Measurements from ENCODE around the gene PDF. TPM values are rescaled to one million over a fixed set of nuclear protein-coding genes. Genes with fewer than 3 reads are reported as not detected.
"Not testable (repeated sequence)": the region's sequence is repeated elsewhere in the genome, so short reads cannot be mapped to it uniquely, and the experiment has no call there.

The PDF gene
- total and polyA plus RNA-seq, 2 experiments from 2014 or later = 18.0 to 21.5 TPM

- Histone ChIP-seq H3K9me3 (ENCODE audit: low read depth) (no peaks in the 10 kb centered on the region), H3K79me2 (ENCODE audit: insufficient read depth) (no peaks in the 10 kb centered on the region), H4K20me1 (ENCODE audit: insufficient read depth) (no peaks in the 10 kb centered on the region), H3F3A (ENCODE audit: insufficient read depth) (no peaks in the 10 kb centered on the region), H3K4me1 (ENCODE audit: insufficient read depth) (no peaks in the 10 kb centered on the region), H3K9me2 (ENCODE audit: insufficient read depth) (no peaks in the 10 kb centered on the region), H3K4me2 (ENCODE audit: unreplicated experiment) (no peak overlapping the region), H3K9ac (no peak overlapping the region), H3K27me3 (replicated peaks; ENCODE audit: insufficient read depth) (no peaks in the 10 kb centered on the region), H3K27ac (no peak overlapping the region), H3K4me3 (no peak overlapping the region), H3K36me3 (ENCODE audit: low read depth) (peaks cover 20% of the 10 kb centered on the region), H2AFZ (no peak overlapping the region)
- DNase-seq = no peak
- in situ Hi-C loops (cut with MboI) = no loop called here
- TF ChIP-seq EZH2phosphoT487 (IDR thresholded peaks at IDR 0.05; ENCODE audit: insufficient read depth, low read depth) (no peak), EZH2 (IDR thresholded peaks at IDR 0.05; ENCODE audit: insufficient read depth, poor library complexity, severe bottlenecking) (no peak)
- 95 to 100% methylated on average over 4 of the region's 4 CpGs for WGBS, 2 experiments (ENCODE audit: low coverage in 1 of 2, low lambda C conversion rate in 2 of 2, missing lambda C conversion rate in 2 of 2)
Measured at GRCh38 chr16:69298261-69298660, 32.1 kb downstream of the PDF start.

- H3F3A ChIP-seq (ENCODE audit: insufficient read depth); H3K9ac ChIP-seq; H2AFZ ChIP-seq; H3K27me3 ChIP-seq (replicated peaks; ENCODE audit: insufficient read depth); H3K79me2 ChIP-seq (ENCODE audit: insufficient read depth); H3K4me1 ChIP-seq (ENCODE audit: insufficient read depth); H3K9me3 ChIP-seq (ENCODE audit: low read depth); H3K9me2 ChIP-seq (ENCODE audit: insufficient read depth); DNase-seq; H3K4me3 ChIP-seq; H4K20me1 ChIP-seq (ENCODE audit: insufficient read depth); H3K4me2 ChIP-seq (ENCODE audit: unreplicated experiment); H3K27ac ChIP-seq; in situ Hi-C loops (cut with MboI): not testable (repeated sequence)
- WGBS, 2 experiments (ENCODE audit: low coverage in 1 of 2, low lambda C conversion rate in 2 of 2, missing lambda C conversion rate in 2 of 2) = 96 to 97% methylated on average over 7 of the region's 7 CpGs
- peaks cover 20% of the 10 kb centered on the region for H3K36me3 ChIP-seq (ENCODE audit: low read depth)
Measured at GRCh38 chr16:69296771-69297170, 33.6 kb downstream of the PDF start.

- no peak overlapping the region for H3K27ac ChIP-seq
- in situ Hi-C loops (cut with MboI) = loop anchor here (5.0 kb wide), 1 partner anchor 142 kb away; no protein-coding TSS in a partner anchor
- no peaks in the 10 kb centered on the region for H3K27me3 ChIP-seq (replicated peaks; ENCODE audit: insufficient read depth)
Measured at GRCh38 chr16:69294051-69294450, 36.3 kb downstream of the PDF start.

GRCh38 chr16:69293401-69293800, 37.0 kb downstream of the PDF start:
- Histone ChIP-seq H4K20me1 (ENCODE audit: insufficient read depth) (no peaks in the 10 kb centered on the region), H3K4me2 (ENCODE audit: unreplicated experiment) (no peak overlapping the region), H3K9me2 (ENCODE audit: insufficient read depth) (no peaks in the 10 kb centered on the region), H3K9me3 (ENCODE audit: low read depth) (no peaks in the 10 kb centered on the region), H3K27ac (no peak overlapping the region), H3K79me2 (ENCODE audit: insufficient read depth) (0 out of 2 replicates have a peak, but pooled peaks cover 16% of the 10 kb centered on the region), H2AFZ (no peak overlapping the region), H3K4me1 (ENCODE audit: insufficient read depth) (no peaks in the 10 kb centered on the region), H3F3A (ENCODE audit: insufficient read depth) (no peaks in the 10 kb centered on the region), H3K9ac (no peak overlapping the region), H3K36me3 (ENCODE audit: low read depth) (peaks cover 4% of the 10 kb centered on the region; the same call in 1 of the 2 replicates), H3K27me3 (replicated peaks; ENCODE audit: insufficient read depth) (no peaks in the 10 kb centered on the region), H3K4me3 (no peak overlapping the region)
- in situ Hi-C loops (cut with MboI) = loop anchor here (5.0 kb wide), 1 partner anchor 141 kb away; no protein-coding TSS in a partner anchor
- DNase-seq = no peak
- no peak for TF ChIP-seq EZH2 (IDR thresholded peaks at IDR 0.05; ENCODE audit: insufficient read depth, poor library complexity, severe bottlenecking)
- TF ChIP-seq EZH2phosphoT487 (IDR thresholded peaks at IDR 0.05; ENCODE audit: insufficient read depth, low read depth) = no peak
- WGBS, 2 experiments (ENCODE audit: low coverage in 1 of 2, low lambda C conversion rate in 2 of 2, missing lambda C conversion rate in 2 of 2) = 61 to 70% methylated on average over 3 of the region's 3 CpGs

More at GRCh38 chr16:69294051-69294450, 36.3 kb downstream of the PDF start:
- Histone ChIP-seq H3K9ac (no peak overlapping the region), H3K4me1 (ENCODE audit: insufficient read depth) (no peaks in the 10 kb centered on the region), H3K9me2 (ENCODE audit: insufficient read depth) (no peaks in the 10 kb centered on the region), H3F3A (ENCODE audit: insufficient read depth) (no peaks in the 10 kb centered on the region), H4K20me1 (ENCODE audit: insufficient read depth) (no peaks in the 10 kb centered on the region), H3K4me2 (ENCODE audit: unreplicated experiment) (no peak overlapping the region), H2AFZ (no peak overlapping the region), H3K79me2 (ENCODE audit: insufficient read depth) (0 out of 2 replicates have a peak, but pooled peaks cover 10% of the 10 kb centered on the region), H3K4me3 (no peak overlapping the region), H3K36me3 (ENCODE audit: low read depth) (peaks cover 4% of the 10 kb centered on the region; the same call in 1 of the 2 replicates), H3K9me3 (ENCODE audit: low read depth) (no peaks in the 10 kb centered on the region)
- 94 to 100% methylated on average over 1 of the region's 1 CpG for WGBS, 2 experiments (ENCODE audit: low coverage in 1 of 2, low lambda C conversion rate in 2 of 2, missing lambda C conversion rate in 2 of 2)
- no peak for DNase-seq
- TF ChIP-seq EZH2phosphoT487 (IDR thresholded peaks at IDR 0.05; ENCODE audit: insufficient read depth, low read depth) = no peak
- TF ChIP-seq EZH2 (IDR thresholded peaks at IDR 0.05; ENCODE audit: insufficient read depth, poor library complexity, severe bottlenecking) = no peak

GRCh38 chr16:69291657-69292056, 38.7 kb downstream of the PDF start:
- H3K36me3 ChIP-seq (ENCODE audit: low read depth); H3K9me3 ChIP-seq (ENCODE audit: low read depth); DNase-seq; H3K27ac ChIP-seq; H3K9ac ChIP-seq; H3K4me2 ChIP-seq (ENCODE audit: unreplicated experiment); H2AFZ ChIP-seq; H3K4me3 ChIP-seq; H4K20me1 ChIP-seq (ENCODE audit: insufficient read depth); H3K27me3 ChIP-seq (replicated peaks; ENCODE audit: insufficient read depth); H3K9me2 ChIP-seq (ENCODE audit: insufficient read depth); H3K4me1 ChIP-seq (ENCODE audit: insufficient read depth); H3F3A ChIP-seq (ENCODE audit: insufficient read depth): not testable (repeated sequence)
- in situ Hi-C loops (cut with MboI) = loop anchor here (5.0 kb wide), 1 partner anchor 139 kb away; no protein-coding TSS in a partner anchor
- 0 out of 2 replicates have a peak, but pooled peaks cover 20% of the 10 kb centered on the region for H3K79me2 ChIP-seq (ENCODE audit: insufficient read depth)
- WGBS, 2 experiments (ENCODE audit: low coverage in 1 of 2, low lambda C conversion rate in 2 of 2, missing lambda C conversion rate in 2 of 2) = 92 to 94% methylated on average over 9 of the region's 9 CpGs
